SK-N-SH treated with all-trans-retinoic acid at 6 μM for 48 hours (cell line): Measurements from ENCODE around the gene CTXND2.
"Not testable (repeated sequence)": the region's sequence is repeated elsewhere in the genome, so short reads cannot be mapped to it uniquely, and the experiment has no call there.

ENCODE experiments used
- ATAC-seq: fragments of 200-7000 bp; cut with Tn5 transposase; 3 replicates; pipeline ENCODE4 v1.9.1; 2020; ENCODE audit warnings: mild to moderate bottlenecking, moderate library complexity
- ARNTL ChIP-seq: fragments of 450-650 bp; formaldehyde crosslinking; IDR thresholded peaks from 2 replicates; pipeline ENCODE4 v1.5.0; 2020; ENCODE audit warnings: low read depth, mild to moderate bottlenecking, moderate library complexity, borderline replicate concordance
- BACH2 ChIP-seq: fragments of 250-450 bp; sonication (Bioruptor Pico); IDR thresholded peaks from 2 replicates; pipeline ENCODE4 v1.9.0; 2021; ENCODE audit warnings: mild to moderate bottlenecking, borderline replicate concordance
- CREB5 ChIP-seq: fragments of 250-450 bp; sonication (Bioruptor Pico); IDR thresholded peaks from 2 replicates; pipeline ENCODE4 v1.5.1; 2020; ENCODE audit warnings: low read depth, mild to moderate bottlenecking, moderate library complexity
- CSDC2 ChIP-seq: fragments of 250-450 bp; sonication (Bioruptor Pico); IDR thresholded peaks from 2 replicates; pipeline ENCODE4 v1.5.0; 2020; ENCODE audit warnings: mild to moderate bottlenecking, moderate library complexity
- CSRNP3 ChIP-seq: fragments of 250-450 bp; sonication (Bioruptor Pico); IDR thresholded peaks from 2 replicates; pipeline ENCODE4 v1.5.1; 2021; ENCODE audit warnings: mild to moderate bottlenecking, moderate library complexity
- ESRRG ChIP-seq: fragments of 250-450 bp; sonication (Bioruptor Pico); IDR thresholded peaks from 2 replicates; pipeline ENCODE4 v1.6.1; 2021; ENCODE audit warnings: mild to moderate bottlenecking
- GLIS3 ChIP-seq: fragments of 250-450 bp; sonication (Bioruptor Pico); IDR thresholded peaks from 2 replicates; pipeline ENCODE4 v1.5.0; 2020; ENCODE audit warnings: mild to moderate bottlenecking, moderate library complexity
- ISL1 ChIP-seq: fragments of 250-450 bp; sonication (Bioruptor Pico); IDR thresholded peaks from 2 replicates; pipeline ENCODE4 v2.1.2; 2022; ENCODE audit warnings: mild to moderate bottlenecking, moderate library complexity
- OSR1 ChIP-seq: fragments of 250-450 bp; sonication (Bioruptor Pico); IDR thresholded peaks from 2 replicates; pipeline ENCODE4 v1.8.0; 2022; ENCODE audit warnings: moderate library complexity, mild to moderate bottlenecking, inconsistent platforms
- PATZ1 ChIP-seq: fragments of 250-450 bp; sonication (Bioruptor Pico); IDR thresholded peaks from 2 replicates; pipeline ENCODE4 v1.8.0; 2020; ENCODE audit warnings: mild to moderate bottlenecking, moderate library complexity, borderline replicate concordance
- POU6F1 ChIP-seq: fragments of 250-450 bp; sonication (Bioruptor Pico); IDR thresholded peaks from 2 replicates; pipeline ENCODE4 v1.8.0; 2021; ENCODE audit warnings: low read depth, mild to moderate bottlenecking, moderate library complexity, borderline replicate concordance
- PPARA ChIP-seq: fragments of 250-450 bp; sonication (Bioruptor Pico); IDR thresholded peaks from 2 replicates; pipeline ENCODE4 v1.5.0; 2020; ENCODE audit warnings: mild to moderate bottlenecking, borderline replicate concordance
- RARB ChIP-seq: fragments of 250-450 bp; sonication (Bioruptor Pico); IDR thresholded peaks from 2 replicates; pipeline ENCODE4 v1.8.0; 2021; ENCODE audit warnings: mild to moderate bottlenecking, moderate library complexity
- SNAI2 ChIP-seq: fragments of 250-450 bp; sonication (Bioruptor Pico); IDR thresholded peaks from 2 replicates; pipeline ENCODE4 v1.5.0; 2020; ENCODE audit warnings: mild to moderate bottlenecking, moderate library complexity
- TCF4 ChIP-seq: fragments of 250-450 bp; sonication (Bioruptor Pico); IDR thresholded peaks from 2 replicates; pipeline ENCODE4 v1.8.0; 2021; ENCODE audit warnings: mild to moderate bottlenecking, moderate library complexity, borderline replicate concordance
- TOX ChIP-seq: fragments of 250-450 bp; sonication (Bioruptor Pico); IDR thresholded peaks from 2 replicates; pipeline ENCODE4 v1.8.0; 2021; ENCODE audit warnings: mild to moderate bottlenecking, moderate library complexity, borderline replicate concordance
- TSHZ2 ChIP-seq: fragments of 250-450 bp; sonication (Bioruptor Pico); IDR thresholded peaks from 2 replicates; pipeline ENCODE4 v1.5.0; 2020; ENCODE audit warnings: mild to moderate bottlenecking, moderate library complexity
- ZFP3 ChIP-seq: fragments of 250-450 bp; sonication (Bioruptor Pico); IDR thresholded peaks from 2 replicates; pipeline ENCODE4 v1.5.0; 2020; ENCODE audit warnings: mild to moderate bottlenecking, moderate library complexity
- ZNF565 ChIP-seq: fragments of 450-650 bp; formaldehyde crosslinking; conservative IDR thresholded peaks from 2 replicates; pipeline ENCODE4 v1.5.0; 2020; ENCODE audit warnings: low read depth, mild to moderate bottlenecking, moderate library complexity
- ZNF70 ChIP-seq: fragments of 450-650 bp; formaldehyde crosslinking; IDR thresholded peaks from 2 replicates; pipeline ENCODE4 v1.5.0; 2020; ENCODE audit warnings: mild to moderate bottlenecking, moderate library complexity
- ZNF8 ChIP-seq: fragments of 450-650 bp; formaldehyde crosslinking; IDR thresholded peaks from 2 replicates; pipeline ENCODE4 v1.5.0; 2020; ENCODE audit warnings: mild to moderate bottlenecking, moderate library complexity

CTXND2 gene

GRCh38 chr1:150881331-150882070 is 5.4 kb upstream of the CTXND2 start:
- ATAC-seq, result no peak
- TF ChIP-seq CREB5 (CRISPR knock-in tag) (no peak), ZNF565 (CRISPR knock-in tag) (no peak), ZNF70 (no peak), TOX (CRISPR knock-in tag) (no peak), BACH2 (CRISPR knock-in tag) (no peak), OSR1 (no peak), TSHZ2 (no peak)

GRCh38 chr1:150883121-150883520 is 3.8 kb upstream of the CTXND2 start:
- ATAC-seq, result not testable (repeated sequence)

- TF ChIP-seq ISL1 (CRISPR knock-in tag) (no peak), CSDC2 (no peak), ARNTL (CRISPR knock-in tag) (no peak), ZNF8 (no peak), POU6F1 (CRISPR knock-in tag) (no peak), TOX (CRISPR knock-in tag) (no peak)
- ATAC-seq, result no peak
These were observed 1.8 kb downstream of the CTXND2 start for GRCh38 chr1:150888727-150889126.

GRCh38 chr1:150890033-150890416 is 3.1 kb downstream of the CTXND2 start:
- no peak for ATAC-seq
- TF ChIP-seq ZNF565 (CRISPR knock-in tag), result no peak
- TF ChIP-seq TOX (CRISPR knock-in tag), result no peak
- no peak for TF ChIP-seq PPARA (CRISPR knock-in tag)
- TF ChIP-seq POU6F1 (CRISPR knock-in tag), result no peak
- no peak for TF ChIP-seq ESRRG (CRISPR knock-in tag)
- no peak for TF ChIP-seq CSDC2
- no peak for TF ChIP-seq ARNTL (CRISPR knock-in tag)
- no peak for TF ChIP-seq RARB (CRISPR knock-in tag)
- no peak for TF ChIP-seq GLIS3 (CRISPR knock-in tag)
- no peak for TF ChIP-seq PATZ1 (CRISPR knock-in tag)
- no peak for TF ChIP-seq ZFP3
- no peak for TF ChIP-seq CSRNP3 (CRISPR knock-in tag)
- TF ChIP-seq ZNF70, result no peak
- no peak for TF ChIP-seq SNAI2
- TF ChIP-seq TCF4 (CRISPR knock-in tag), result no peak
